22Rv1 (cell line): ENCODE measurements around the gene ELP6.
"Not testable (repeated sequence)": the region's sequence is repeated elsewhere in the genome, so short reads cannot be mapped to it uniquely, and the experiment has no call there.

Experiments used
- H3K27ac ChIP-seq: fragments of 450-650 bp; 2 replicates; pipeline ENCODE4 v1.5.1; 2017
- CTCF ChIP-seq: fragments of 450-650 bp; IDR thresholded peaks from 2 replicates; pipeline ENCODE4 v1.5.1; 2017; ENCODE audit warnings: mild to moderate bottlenecking
- ZFX ChIP-seq: fragments of 450-650 bp; IDR thresholded peaks from 2 replicates; pipeline ENCODE4 v1.6.1; 2017; ENCODE audit warnings: antibody characterized with exemption, borderline replicate concordance

Gene ELP6

GRCh38 chr3:47475570-47476329 is 37.8 kb downstream of the ELP6 start, which contains the start of gene SCAP:
SCAP (minus strand) TSS chr3:47475941; CDS start chr3:47442993, 32,948 bp downstream.
- peak; percentile 93 for TF ChIP-seq CTCF
- TF ChIP-seq ZFX = no peak
- H3K27ac ChIP-seq = peak within 1 kb of the TSS; percentile 83

GRCh38 chr3:47475029-47475569 is 38.4 kb downstream of the ELP6 start:
- TF ChIP-seq ZFX (no peak), CTCF (no peak)
- peak overlapping the region; percentile 83 for H3K27ac ChIP-seq

GRCh38 chr3:47473391-47473790 is 40.1 kb downstream of the ELP6 start:
- TF ChIP-seq CTCF (no peak), ZFX (no peak)
- peak overlapping the region; percentile 83 for H3K27ac ChIP-seq

DNA sequence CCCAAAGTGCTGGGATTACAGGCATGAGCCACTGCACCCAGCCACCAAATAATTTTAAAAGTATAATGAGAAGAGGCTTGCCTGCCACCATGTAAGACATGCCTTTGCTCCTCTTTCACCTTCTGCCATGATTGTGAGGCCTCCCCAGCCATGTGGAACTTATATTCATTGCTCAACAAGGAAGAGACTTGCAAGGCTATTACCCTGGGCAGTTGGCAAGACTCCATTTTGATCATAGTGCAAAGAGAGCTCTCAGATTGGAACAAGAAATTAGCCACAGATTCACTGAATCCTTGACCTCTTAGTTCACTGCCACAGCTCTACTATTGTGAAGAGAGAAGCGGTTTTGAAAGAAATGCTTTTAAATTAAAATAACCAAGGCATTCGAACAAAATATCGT is 43.9 kb downstream of the ELP6 start:
- TF ChIP-seq CTCF = no peak
- TF ChIP-seq ZFX = no peak

GRCh38 chr3:47468315-47468714 is 45.2 kb downstream of the ELP6 start:
- H3K27ac ChIP-seq = not testable (repeated sequence)

More for the DNA sequence above, 43.9 kb downstream of the ELP6 start:
- no peak overlapping the region for H3K27ac ChIP-seq

DNA sequence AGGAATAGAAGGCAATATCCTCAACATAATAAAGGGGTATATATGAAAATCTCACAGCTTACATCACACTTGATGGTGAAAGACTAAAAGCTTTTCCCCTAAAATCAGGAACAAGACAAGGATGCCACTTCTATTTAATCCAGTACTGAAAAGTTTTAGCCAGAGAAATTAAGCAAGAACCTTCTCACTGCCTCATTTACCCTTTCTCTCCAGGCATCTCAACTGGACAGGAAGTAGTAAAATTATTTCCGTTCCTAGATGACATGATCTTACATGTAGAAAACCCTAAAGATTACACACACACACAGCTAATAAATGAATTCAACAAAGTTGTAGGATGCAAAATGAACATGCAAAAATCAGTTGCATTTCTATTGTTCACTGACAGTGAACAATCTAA is 48.9 kb downstream of the ELP6 start:
- no peak overlapping the region for H3K27ac ChIP-seq
- TF ChIP-seq CTCF (no peak), ZFX (no peak)

DNA sequence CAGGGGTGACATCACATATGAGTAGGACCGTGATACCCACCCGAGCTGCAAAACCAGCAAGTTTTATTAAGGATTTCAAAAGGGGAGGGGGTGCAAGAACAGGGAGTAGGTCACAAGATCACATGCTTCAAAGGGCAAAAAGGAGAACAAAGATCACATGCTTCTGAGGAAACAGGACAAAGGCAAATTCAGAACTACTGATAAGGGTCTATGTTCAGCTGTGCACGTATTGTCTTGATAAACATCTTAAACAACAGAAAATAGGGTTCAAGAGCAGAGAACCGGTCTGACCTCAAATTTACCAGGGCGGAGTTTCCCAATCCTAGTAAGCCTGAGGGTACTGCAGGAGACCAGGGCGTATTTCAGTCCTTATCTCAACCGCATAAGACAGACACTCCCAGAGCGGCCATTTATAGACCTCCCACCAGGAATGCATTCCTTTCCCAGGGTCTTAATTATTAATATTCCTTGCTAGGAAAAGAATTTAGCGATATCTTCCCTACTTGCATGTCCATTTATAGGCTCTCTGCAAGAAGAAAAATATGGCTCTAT is 53.9 kb downstream of the ELP6 start:
- H3K27ac ChIP-seq = not testable (repeated sequence)

GRCh38 chr3:47456984-47457383 is 56.5 kb downstream of the ELP6 start:
- TF ChIP-seq ZFX (no peak), CTCF (no peak)
- peak overlapping the region; percentile 37; the same call in 1 of the 2 replicates for H3K27ac ChIP-seq
